Muscle layer of duodenum (tissue), 2 donors: ENCODE data around the gene TUBB.
"Not testable (repeated sequence)": the region's sequence is repeated elsewhere in the genome, so short reads cannot be mapped to it uniquely, and the experiment has no call there.

Experiments used
- H3K27ac ChIP-seq: one replicate; pipeline ENCODE4 v1.7.0; 2013; ENCODE audit warnings: mild to moderate bottlenecking, low read length
- H3K27me3 ChIP-seq: one replicate; pipeline ENCODE4 v1.7.0; 2013; ENCODE audit warnings: low read depth, mild to moderate bottlenecking, control low read depth, low read length
- H3K36me3 ChIP-seq, 2 donors: one replicate each; pipeline ENCODE4 v1.7.0; 2013; ENCODE audit warnings: low read length in 2 of 2, control low read depth in 1 of 2, mild to moderate bottlenecking in 1 of 2; ENCODE audit not compliant: insufficient read depth in 2 of 2, control insufficient read depth in 1 of 2
- H3K4me1 ChIP-seq, 2 donors: one replicate each; pipeline ENCODE4 v1.7.0; 2013; ENCODE audit warnings: low read length in 2 of 2, mild to moderate bottlenecking in 2 of 2, control low read depth in 1 of 2, moderate library complexity in 1 of 2; ENCODE audit not compliant: insufficient read depth in 2 of 2, control insufficient read depth in 1 of 2
- H3K4me3 ChIP-seq, 2 donors: one replicate each; pipeline ENCODE4 v1.7.0; 2013; ENCODE audit warnings: low read length in 2 of 2, low read depth in 1 of 2, mild to moderate bottlenecking in 1 of 2
- H3K9me3 ChIP-seq, 2 donors: one replicate each; pipeline ENCODE4 v1.7.0; 2013; ENCODE audit warnings: low read length in 2 of 2, control low read depth in 1 of 2, mild to moderate bottlenecking in 1 of 2; ENCODE audit not compliant: control insufficient read depth in 1 of 2
- donor health status: healthy.

The TUBB gene

GRCh38 chr6:30711758-30712380, 8.3 kb upstream of the TUBB start:
- Histone ChIP-seq H3K27ac (no peak overlapping the region), H3K4me1 (peaks cover 4 to 6% of the 10 kb centered on the region in 2 donors), H3K27me3 (no peaks in the 10 kb centered on the region), H3K36me3 (peaks cover 43 to 70% of the 10 kb centered on the region in 2 donors), H3K4me3 (no peak overlapping the region), H3K9me3 (no peaks in the 10 kb centered on the region)

- Histone ChIP-seq H3K9me3 (no peaks in the 10 kb centered on the region), H3K36me3 (peaks cover 43 to 65% of the 10 kb centered on the region in 2 donors), H3K27ac (no peak overlapping the region), H3K4me1 (peaks cover 4 to 6% of the 10 kb centered on the region in 2 donors), H3K27me3 (no peaks in the 10 kb centered on the region), H3K4me3 (no peak overlapping the region)
Measured at GRCh38 chr6:30712441-30712945, 7.7 kb upstream of the TUBB start.

GRCh38 chr6:30714263-30714662, 5.9 kb upstream of the TUBB start:
- peaks cover 6 to 15% of the 10 kb centered on the region in 2 donors for H3K4me1 ChIP-seq
- H3K36me3 ChIP-seq, result peaks cover 35 to 55% of the 10 kb centered on the region in 2 donors
- H3K27ac ChIP-seq, result no peak overlapping the region
- H3K27me3 ChIP-seq, result no peaks in the 10 kb centered on the region
- no peak overlapping the region for H3K4me3 ChIP-seq
- no peaks in the 10 kb centered on the region for H3K9me3 ChIP-seq

- peaks cover 11 to 23% of the 10 kb centered on the region in 2 donors for H3K4me1 ChIP-seq
- peak overlapping the region; percentile 78 for H3K27ac ChIP-seq
- H3K36me3 ChIP-seq, result peaks cover 27 to 34% of the 10 kb centered on the region in 2 donors
- H3K27me3 ChIP-seq, result no peaks in the 10 kb centered on the region
- H3K9me3 ChIP-seq, result no peaks in the 10 kb centered on the region
- H3K4me3 ChIP-seq, result peak overlapping the region; percentile 57 to 76
Measured at GRCh38 chr6:30716879-30717128, 3.3 kb upstream of the TUBB start.

GRCh38 chr6:30717129-30717844, 2.9 kb upstream of the TUBB start, which contains the start of gene MDC1:
Gene MDC1 (minus strand): TSS chr6:30717281. CDS start chr6:30715175, 2,106 bp downstream.
- Histone ChIP-seq H3K4me3 (peak within 1 kb of the TSS; percentile 57 to 76), H3K4me1 (peaks cover 11 to 28% of the 10 kb centered on the region in 2 donors)

GRCh38 chr6:30717845-30718720, 2.1 kb upstream of the TUBB start:
- Histone ChIP-seq H3K4me1 (peaks cover 11 to 35% of the 10 kb centered on the region in 2 donors), H3K4me3 (peak overlapping the region; percentile 57 to 76), H3K36me3 (peaks cover 19 to 25% of the 10 kb centered on the region in 2 donors), H3K27ac (peak overlapping the region; percentile 78)
- not testable (repeated sequence) for H3K9me3 ChIP-seq, H3K27me3 ChIP-seq

More at GRCh38 chr6:30717129-30717844, 2.9 kb upstream of the TUBB start, which contains the start of gene MDC1:
- H3K27ac ChIP-seq, result peak within 1 kb of the TSS; percentile 78
- H3K36me3 ChIP-seq, result peaks cover 23 to 29% of the 10 kb centered on the region in 2 donors
- no peaks in the 10 kb centered on the region for H3K27me3 ChIP-seq
- no peaks in the 10 kb centered on the region for H3K9me3 ChIP-seq

- Histone ChIP-seq H3K27me3 (no peaks in the 10 kb centered on the region), H3K9me3 (no peaks in the 10 kb centered on the region), H3K36me3 (peaks cover 17 to 24% of the 10 kb centered on the region in 2 donors), H3K4me1 (peaks cover 11 to 44% of the 10 kb centered on the region in 2 donors), H3K4me3 (peak overlapping the region; percentile 92 to 95), H3K27ac (peak overlapping the region; percentile 98)
Measured at GRCh38 chr6:30719356-30719755, 796 bp upstream of the TUBB start.

GRCh38 chr6:30720738-30721197, 616 bp downstream of the TUBB start:
- Histone ChIP-seq H3K36me3 (peaks cover 24 to 30% of the 10 kb centered on the region in 2 donors), H3K9me3 (no peaks in the 10 kb centered on the region), H3K27me3 (no peaks in the 10 kb centered on the region), H3K27ac (peak overlapping the region; percentile 98), H3K4me3 (peak overlapping the region; percentile 92 to 95), H3K4me1 (peaks cover 11 to 56% of the 10 kb centered on the region in 2 donors)

GRCh38 chr6:30721198-30722024, 1.3 kb downstream of the TUBB start:
- peak overlapping the region; percentile 98 for H3K27ac ChIP-seq
- H3K36me3 ChIP-seq, result peaks cover 28 to 34% of the 10 kb centered on the region in 2 donors
- peaks cover 10 to 57% of the 10 kb centered on the region in 2 donors for H3K4me1 ChIP-seq
- H3K27me3 ChIP-seq, result no peaks in the 10 kb centered on the region
- H3K4me3 ChIP-seq, result peak overlapping the region; percentile 92 to 95
- no peaks in the 10 kb centered on the region for H3K9me3 ChIP-seq

GRCh38 chr6:30722025-30722279, 1.8 kb downstream of the TUBB start:
- peak overlapping the region; percentile 63 to 92 for H3K4me3 ChIP-seq
- peaks cover 30 to 39% of the 10 kb centered on the region in 2 donors for H3K36me3 ChIP-seq
- peaks cover 7 to 53% of the 10 kb centered on the region in 2 donors for H3K4me1 ChIP-seq
- H3K27me3 ChIP-seq, H3K9me3 ChIP-seq: not testable (repeated sequence)
- peak overlapping the region; percentile 77 for H3K27ac ChIP-seq
